ENCODE measurements around the gene RMRP.
A peak's percentile ranks its signal among the peaks of the same experiment; 100 is the strongest.

Gene RMRP
- long read RNA-seq, donor 1: 0 reads
- long read RNA-seq, donor 2: 0 reads
- long read RNA-seq, donor 3: 0 reads
- long read RNA-seq, donor 4: 0 reads
- long read RNA-seq, donor 5: 0 reads
- long read RNA-seq, donor 6: 0 reads
- long read RNA-seq, donor 7: 0 reads
- long read RNA-seq, donor 8: 0 reads

DNA sequence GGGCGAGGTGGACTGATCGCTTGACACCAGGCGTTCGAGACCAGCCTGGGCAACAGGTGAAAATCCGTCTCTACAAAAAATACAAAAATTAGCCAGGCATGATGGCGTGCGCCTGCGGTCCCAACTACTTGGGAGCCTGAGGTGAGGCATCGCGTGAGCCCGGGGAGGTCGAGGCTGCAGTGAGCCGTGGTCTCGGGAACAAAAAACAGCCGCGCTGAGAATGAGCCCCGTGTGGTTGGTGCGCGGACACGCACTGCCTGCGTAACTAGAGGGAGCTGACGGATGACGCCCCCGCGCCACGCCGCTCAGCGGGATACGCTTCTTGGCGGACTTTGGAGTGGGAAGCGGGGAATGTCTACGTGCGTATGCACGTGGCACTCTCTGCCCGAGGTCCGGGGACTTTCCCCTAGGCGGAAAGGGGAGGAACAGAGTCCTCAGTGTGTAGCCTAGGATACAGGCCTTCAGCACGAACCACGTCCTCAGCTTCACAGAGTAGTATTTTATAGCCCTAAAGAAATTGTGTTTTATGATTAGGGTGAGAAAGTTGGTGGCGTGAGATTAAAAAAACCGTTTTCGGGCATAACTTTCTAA lies at the start of gene RMRP:
Gene RMRP (minus strand): TSS at position 474 of the 591 bp plus-strand sequence.
- peak; percentile 95 for DNase-seq

DNA sequence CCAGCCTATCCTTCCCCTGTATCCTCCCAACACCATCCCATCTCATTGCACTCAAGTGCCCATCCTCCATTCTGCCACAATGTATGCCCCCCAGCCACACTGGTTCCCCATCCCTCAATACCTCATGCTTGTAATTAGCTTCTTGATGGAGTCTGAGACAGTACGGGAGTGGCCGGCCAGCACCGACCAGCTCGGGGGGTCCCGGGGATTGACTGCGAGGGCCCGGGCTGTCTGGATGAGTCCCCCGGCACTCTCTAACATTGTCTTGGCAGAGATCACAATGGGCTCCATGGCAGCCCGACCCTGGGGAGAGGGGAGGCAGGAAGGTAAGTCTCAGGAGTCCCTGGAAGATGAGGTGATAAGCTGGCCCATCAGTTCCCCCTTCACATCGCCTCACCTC lies 49.1 kb upstream of the RMRP start:
- DNase-seq: no peak

DNA sequence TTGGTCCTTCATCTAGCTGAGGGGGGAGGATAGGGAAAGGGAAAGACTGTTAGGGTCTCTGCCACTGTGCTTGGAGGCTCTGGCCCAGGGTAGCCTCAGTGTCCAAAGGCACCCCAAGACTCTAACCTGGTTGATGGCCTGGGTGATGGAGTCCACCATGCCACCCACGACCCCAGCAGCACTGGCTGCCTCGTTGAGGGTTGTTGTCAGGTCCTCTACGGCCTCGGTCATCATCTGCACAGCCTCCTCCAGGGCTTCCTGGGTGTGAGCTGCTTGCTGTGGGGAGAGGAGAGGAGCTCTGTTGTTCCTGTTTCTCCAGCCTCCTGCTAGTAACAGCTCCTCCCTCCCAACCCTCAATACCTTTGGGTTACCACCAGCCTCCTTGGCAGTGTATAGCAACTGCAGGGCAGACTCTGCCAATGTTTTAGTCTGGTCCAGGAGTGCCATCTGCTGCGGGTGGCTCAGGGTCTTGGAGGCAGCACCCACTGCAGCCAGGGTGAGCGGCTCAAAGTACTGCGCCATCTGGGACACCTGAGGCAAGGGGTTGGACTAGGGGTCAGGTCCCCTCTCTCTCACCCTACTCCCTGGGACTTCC lies 48.1 kb upstream of the RMRP start:
- DNase-seq: no peak

DNA sequence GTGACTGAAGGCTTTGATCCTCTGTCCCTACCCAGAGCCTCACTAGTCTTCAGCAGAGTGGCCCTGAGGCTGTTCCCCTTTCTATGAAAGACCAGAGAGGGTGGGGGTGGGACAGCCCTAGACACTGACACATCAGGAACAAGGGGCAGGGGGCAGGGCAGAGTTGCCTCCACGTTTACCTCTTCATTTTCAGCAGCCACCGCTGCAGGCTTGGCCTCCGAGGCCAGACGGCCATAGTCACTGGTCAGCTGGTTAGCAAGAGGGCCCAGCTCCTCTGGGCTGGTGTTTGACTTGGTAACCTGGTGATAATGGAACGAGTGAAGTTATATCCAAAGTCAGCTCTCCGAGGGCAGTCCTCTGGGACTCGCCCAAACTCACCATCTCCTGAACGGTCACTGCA lies 47.6 kb upstream of the RMRP start:
- no peak for DNase-seq

DNA sequence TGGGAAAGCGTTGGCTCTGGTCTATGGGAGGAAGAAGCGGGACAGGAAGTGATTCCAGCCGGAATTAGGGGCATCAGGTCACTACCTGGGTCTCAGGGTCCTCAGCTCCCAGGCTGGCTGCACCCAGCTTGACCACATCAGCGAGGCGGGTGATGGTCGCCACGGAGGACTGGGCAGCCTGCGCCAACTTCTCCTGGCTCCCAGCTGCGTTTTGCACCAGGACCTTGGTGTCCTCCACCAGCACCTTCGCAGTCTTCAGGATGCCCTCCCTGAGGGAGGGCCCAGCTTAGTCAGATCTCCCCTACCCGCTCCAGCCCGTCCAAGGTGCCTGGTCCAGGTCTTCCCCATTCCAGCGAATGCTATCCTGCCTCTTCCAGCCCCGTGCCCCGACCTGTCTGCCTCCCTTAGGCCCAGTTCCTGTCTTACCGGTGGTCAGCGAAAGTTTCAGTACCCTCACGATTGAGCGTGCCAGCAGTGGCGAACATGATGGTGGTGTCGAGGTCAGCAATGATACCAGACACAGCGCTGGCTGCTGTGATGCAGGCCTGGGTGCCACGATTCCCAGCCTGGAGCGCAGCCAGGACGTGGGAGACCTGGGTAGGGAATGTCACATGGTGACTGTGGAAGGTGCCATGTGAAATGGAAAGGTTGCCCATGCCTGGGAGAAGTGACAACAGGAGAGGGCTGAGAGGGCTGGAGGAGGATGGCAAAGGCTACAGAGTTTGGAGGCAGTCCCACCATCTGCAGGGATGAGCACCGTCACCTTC lies 46.3 kb upstream of the RMRP start:
- no peak for DNase-seq

DNA sequence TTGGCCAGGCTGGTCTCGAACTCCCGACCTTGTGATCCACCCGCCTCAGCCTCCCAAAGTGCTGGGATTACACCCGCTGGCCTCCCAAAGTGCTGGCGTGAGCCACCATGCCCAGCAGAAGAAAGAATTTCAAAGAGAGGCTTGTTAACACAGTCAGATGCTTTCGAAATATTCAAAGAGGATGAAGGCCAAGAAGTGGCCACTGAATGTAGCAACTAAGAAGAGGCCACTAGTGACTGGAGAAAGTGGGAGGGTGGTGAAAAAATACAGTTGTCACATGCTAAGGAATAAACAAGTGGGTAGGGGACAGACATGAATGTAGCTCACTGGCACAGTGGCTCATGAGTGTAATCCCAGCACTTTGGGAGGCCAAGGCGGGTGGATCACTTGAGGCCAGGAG lies 44.9 kb upstream of the RMRP start:
- no peak for DNase-seq

DNA sequence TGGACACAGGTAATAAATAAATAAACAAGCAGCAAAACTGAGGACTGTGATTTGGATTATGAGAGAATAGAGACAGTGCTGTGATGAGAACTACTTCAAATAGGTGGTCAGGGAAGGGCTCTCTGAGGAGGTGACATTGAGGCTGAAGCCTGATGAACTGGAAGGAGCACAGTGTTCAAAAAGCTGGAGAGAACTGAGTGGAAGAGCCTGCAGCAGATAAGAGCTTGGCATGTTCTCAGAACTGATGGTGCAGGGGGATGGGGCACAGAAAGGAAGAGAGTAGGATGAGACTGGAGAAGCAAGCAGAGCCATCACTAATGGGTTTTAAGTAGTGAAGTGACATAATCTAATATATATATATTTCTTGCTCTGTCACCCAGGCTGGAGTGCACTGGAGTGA lies 43.1 kb upstream of the RMRP start:
- no peak for DNase-seq

DNA sequence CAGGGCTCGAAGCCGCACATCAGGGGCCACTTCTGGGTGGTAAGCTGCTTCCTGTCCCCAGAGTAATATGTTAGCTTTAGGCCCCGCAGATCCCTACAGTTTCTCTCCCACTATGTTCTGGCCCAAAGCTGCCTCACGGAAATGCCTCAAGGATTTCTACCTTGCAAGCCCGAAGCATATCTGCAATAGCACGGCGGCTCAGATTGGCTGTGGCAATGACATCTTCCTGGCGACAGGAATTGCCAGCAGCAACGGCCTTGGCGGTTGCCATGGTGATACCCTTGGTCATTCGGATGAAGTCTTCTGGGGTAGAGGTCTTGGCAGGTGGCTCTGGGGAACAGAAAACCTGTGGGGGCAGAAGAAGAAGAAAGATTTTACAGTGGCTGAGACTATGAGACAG lies 42.2 kb upstream of the RMRP start:
- no peak for DNase-seq

DNA sequence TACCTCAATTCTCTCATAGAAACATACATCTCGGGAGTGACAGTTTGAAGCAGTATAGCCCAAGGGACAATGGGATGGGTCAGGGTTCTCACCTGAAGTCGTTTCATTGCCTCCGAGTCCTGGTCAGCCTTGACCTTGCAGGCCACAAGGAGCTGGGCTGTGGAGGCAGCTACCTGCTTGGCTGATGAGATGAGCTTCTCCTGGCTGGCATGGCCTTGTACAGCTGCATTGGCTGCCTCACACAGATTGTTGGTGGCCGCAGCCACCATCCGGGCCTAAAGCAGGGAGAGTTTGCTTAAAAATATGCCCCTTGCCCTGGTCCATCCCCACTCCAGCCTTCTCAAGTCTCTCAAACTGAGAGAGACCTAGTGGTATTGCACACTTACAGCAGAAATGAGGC lies 40.4 kb upstream of the RMRP start:
- DNase-seq: no peak

DNA sequence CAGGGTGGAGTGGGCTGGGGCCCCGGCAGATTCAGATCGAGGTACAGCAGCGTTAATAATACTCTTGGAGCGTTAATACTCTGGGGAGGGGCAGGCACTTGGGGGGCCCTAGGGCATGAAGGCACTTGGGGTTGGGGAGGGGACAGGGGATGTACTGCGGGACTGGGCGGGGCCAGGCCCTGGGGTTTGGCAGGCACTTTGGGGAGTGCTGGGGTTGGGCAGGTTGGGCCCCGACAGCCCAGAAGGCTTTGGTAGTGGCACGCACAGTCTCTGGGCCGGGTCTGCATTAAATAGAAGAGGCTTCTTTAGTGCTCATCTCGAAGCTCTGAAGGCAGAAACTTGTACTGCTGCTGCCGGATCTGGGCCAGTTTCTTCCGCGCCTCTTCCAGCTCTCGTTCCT lies 39.7 kb upstream of the RMRP start:
- no peak for DNase-seq

DNA sequence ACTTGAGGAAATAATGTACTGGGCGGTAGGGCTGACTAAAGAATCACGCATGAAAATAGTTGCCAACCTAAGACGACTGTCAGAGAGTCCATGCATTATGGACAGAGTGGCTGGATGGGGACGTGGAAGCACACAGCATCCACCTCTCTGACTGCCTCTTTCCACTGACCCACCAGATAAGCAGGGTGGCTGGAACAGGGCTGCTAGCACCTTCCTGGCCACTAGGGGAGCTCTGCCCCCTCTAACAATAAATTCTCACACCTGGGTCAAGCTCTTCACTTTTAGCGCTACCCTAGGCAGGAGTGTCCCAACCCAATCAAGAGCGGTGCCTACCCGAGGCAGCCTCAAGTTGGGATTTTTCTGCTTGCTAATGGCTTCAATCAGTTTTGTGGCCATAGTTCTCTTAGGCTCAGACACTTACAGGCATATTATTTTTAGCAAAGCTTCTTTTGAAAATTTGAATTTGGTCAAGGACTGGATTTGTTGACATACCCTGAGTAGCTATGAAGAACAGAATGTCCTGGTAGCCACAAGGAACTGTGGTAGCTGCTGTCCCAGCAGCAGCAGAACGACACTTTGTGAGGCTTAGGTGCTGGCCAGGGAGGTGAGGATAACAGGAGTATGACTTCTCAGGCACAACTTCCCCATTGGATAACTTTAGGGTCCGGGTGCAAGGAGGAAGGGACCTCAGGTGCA lies 38.8 kb upstream of the RMRP start:
- peak; percentile 25 for DNase-seq

DNA sequence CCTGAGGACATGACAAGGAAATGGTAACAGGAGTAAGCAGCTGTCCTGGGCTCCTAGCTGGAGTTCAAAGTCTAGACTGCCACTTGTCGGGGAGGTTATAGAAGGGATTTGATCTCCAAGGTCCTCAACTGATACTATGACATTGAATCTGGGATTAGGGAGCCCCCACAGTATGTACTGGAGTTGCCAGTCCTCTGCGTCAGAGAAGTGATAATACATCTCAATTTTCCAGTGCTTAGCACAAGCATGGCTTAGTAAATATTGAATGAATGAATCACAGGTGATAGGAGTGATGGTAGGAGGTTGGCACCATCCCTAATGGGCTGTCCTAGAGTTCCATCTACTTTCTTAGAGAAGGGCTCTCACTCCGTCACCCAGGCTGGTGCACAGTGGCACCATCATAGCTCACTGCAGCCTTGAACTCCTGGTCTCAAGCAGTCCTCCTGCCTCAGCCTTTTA lies 38.2 kb upstream of the RMRP start:
- no peak for DNase-seq

DNA sequence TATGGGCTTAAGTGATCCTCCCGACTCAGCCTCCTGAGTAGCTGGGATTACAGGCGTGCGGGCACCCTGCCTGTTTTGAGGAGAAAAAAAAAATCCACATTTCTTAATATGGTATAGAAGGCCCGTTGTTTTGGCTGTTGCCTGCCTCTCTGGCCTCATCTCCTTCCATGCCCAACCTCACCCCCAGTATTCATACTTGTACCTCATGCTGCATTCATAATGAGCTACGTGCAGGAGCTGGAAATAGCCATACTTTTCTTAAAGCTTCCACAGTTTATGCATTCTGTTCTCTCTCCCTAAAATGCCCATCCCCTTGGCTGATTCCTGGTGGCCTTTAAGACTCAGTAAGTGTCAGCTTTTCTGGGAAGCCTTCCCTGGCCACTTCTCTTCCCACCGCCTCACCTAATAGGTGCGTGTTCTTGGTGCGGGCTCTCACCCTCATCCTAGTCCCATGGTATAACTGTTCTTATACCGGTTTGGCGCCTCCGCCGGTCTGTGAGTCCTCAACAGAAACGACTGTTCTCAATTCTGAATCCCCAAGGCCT lies 34.0 kb upstream of the RMRP start:
- no peak for DNase-seq

DNA sequence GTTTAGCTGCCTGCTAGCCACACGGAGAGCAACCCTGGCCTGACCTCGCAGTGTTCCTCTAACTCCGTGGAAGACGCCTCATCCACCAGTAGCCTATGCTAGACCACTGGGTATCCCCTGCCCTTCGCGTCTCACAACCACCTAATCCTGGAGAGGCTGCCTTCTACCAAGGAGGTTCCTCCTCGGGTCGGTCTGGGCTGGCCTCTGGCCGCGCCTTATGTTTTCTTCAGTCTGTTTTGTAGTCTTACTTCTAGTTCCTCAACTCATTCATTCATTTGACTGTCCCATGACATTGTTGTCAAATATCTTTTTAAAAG lies 33.5 kb upstream of the RMRP start:
- DNase-seq: no peak

DNA sequence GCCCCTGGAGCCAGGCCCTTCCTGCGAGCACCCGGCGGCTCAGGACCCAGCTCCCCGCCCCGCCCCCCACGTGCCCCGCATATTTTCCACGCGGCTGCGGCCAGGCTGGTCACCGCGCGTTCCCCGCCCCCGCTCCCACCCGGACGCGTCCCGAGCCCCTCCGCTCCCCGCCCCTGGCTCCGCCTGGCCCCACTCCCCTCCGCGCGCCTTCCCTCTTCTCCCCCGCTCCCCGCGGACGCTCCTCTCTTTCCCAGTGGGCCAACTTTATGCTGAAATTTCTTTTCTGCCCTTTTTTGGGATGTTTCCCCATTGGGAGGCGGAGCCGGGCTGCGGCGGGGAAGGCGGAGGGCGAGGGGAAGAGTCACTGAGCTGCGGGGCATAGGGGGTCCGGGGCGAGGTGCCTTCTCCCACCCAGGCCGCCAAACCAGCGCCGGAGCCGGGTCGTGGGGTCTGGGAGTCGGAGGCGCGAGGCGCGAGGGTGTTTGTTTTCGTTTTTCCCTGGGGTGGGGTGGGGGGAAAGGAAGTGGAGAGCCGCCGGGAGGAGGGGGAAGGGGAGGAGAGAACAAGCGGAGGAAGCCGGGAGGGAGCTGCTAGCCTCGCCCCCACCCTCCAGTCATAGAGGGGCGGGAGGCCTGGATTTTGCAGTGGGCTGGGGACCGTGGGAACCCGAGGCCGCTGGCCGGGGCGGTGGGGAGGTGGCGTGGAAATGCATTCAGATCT lies 33.0 kb upstream of the RMRP start:
- peak; percentile 71 for DNase-seq

DNA sequence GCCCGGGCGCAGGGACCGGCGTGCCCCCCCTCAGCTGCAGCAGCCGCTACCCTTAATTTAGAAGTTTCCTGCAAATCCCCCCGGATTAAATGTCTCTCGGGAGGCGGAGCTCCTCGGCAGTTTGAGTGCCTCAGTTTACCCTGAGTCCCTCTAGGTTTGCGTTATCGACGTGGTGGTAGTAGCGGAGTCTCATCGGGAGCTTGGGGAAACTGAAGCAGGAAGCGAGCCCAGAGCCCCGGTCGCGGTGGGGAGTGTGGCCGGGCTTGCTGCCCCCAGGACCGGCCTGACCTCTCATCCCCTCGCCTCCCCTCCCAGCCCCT lies 32.4 kb upstream of the RMRP start:
- peak; percentile 72 for DNase-seq

DNA sequence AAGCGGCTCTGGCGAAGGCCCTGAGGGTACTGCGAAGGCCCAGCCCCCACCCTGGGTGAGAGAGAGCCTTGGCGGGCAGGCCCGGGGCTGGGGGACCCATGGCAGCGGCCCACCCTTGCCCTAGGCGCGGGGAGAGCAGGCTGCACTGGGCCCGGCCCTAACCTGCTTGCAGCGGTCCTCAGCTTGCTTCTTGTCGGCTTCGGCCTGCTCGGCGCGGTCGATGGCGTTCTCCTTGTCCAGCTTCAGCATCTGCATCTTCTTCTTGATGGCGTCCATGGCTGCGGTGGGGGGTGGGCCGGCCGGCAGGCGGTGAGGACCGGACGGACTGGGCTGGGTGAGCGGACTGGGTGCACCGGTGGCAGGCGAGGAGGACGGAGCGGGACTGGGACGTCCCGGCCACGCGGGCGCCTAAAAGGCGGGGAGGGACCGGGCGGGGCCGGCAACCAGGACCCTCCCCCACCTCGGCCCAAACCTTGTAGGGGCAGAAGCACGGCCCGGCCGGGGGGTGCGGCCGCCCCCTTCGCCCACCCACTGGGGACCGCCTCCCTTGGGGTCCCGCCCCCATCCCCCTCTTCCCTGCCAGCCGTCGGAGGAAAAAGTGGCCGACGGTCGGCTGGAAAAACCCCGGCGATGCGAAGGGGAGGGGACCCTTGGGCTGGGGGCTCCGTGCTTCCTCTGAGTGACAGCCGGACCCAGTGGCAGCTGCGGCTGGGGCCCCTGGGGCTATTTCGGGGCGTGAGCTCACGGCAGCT lies 31.9 kb upstream of the RMRP start, which contains the start of gene TPM2:
Gene TPM2 (minus strand): TSS at position 384 of the 752 bp plus-strand sequence. CDS start 108 bp downstream, at position 276.
- peak; percentile 75 for DNase-seq

DNA sequence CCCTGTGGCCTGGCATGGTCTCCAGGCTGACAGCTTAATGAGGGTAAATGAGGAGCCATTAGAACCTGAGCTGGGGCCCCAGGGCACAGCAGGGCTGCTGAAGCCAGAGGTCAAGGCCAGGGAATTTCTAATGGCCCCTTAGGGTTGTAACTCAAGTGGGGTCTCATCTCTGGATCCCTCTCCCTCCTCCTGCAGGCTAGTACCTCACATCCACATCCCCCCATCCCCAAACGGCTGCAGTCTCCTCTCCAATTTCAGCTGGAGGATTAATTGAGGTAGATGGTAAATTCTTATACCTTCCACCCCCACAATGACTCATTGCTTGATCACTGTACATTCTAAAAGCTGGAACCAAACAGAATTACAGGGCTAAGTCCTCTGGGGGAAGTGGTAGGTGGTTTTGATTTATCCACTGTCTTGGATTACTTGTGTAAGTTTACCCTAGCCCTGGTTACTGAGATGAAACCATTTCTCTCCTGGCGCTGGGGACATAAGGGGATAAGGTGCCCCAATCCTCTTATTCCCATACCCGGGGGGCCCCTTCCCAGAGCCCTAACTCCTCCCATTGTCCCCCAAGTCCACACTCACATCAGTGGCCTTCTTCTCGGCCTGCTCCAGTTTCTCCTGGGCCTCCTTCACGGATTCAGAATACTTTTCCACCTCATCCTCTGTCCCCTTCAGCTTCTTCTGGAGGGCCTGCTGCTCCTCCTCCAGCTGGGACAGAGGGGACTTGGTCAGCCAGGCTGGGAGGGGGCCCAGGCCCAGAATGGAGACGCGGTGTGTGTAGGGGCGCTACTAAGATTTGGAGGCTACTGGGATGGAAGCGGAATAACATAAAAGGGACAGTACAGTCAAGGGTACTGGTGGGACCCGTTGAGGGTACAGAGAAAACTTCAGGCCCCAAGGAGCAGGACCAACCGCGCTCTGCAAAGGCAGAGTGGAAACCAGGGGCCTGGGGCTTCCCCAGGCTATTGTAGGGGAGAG lies 31.0 kb upstream of the RMRP start:
- no peak for DNase-seq

DNA sequence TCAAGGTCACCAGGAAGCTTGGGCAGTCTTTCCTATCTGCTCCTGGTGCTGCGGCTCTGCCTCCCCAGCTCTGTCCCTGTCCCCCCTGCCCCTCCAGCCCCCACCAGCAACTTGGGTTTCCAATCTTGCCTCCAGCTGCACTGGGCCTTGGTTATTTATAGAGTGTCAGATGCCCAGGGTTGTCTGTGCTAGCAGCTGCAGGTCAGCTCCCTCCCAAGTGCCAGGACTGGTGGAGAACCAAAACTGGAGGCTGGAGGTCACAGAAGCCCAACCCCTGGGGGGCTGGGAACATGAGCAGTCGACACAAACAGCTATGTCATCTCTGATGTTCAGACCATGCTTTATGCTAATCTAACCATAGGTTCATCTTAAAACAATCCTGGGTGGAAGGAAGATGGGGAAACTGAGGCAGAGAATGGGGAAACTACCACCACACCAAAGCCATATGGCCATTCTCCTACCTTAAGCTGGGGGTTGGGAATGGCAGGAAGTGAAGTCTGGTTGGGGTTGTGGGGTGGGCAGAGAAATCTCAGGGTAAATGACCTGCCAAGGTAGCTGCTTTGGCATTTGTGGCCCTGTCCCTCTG lies 30.2 kb upstream of the RMRP start:
- DNase-seq: no peak

DNA sequence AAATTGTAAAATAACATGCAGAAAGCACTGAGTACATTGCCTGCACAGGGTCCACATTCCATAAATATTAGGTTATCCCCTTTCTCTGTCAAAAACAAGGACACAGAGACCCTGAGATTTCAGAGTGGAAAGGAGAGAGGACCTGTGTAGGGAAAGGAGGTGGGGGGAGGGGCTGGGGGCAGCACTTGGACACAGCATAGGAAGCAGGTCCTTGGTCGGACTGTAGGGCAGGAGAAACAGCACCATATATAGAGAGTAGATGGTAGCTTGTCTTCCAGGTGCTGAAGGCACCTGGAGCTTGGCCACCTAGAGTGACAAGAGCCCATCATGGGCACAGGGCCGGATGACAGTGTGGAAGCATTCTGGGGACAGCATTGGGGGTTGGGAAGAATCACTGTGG lies 29.5 kb upstream of the RMRP start:
- no peak for DNase-seq

Data from right kidney (tissue), 9 donors.